G401 (cell line): ENCODE measurements around the gene CERS3. TPM values are rescaled to one million over a fixed set of nuclear protein-coding genes. Genes with fewer than 3 reads are reported as not detected.
"Not testable (repeated sequence)": the region's sequence is repeated elsewhere in the genome, so short reads cannot be mapped to it uniquely, and the experiment has no call there.

Experiments used
- DNase-seq: peaks from one replicate; pipeline ENCODE4 v3.0.0-alpha.2; 2015; ENCODE audit warnings: low spot score
- in situ Hi-C: cut with HindIII; loops from 2 replicates; pipeline ENCODE4 v1.10.0; 2016; ENCODE audit warnings: low sequenced_read_pairs, mixed read lengths
- total RNA-seq: library from RNA; depleted of rRNA; stranded (reverse); fragments of >200 nt; shearing (Covaris generic); gene quantifications from 2 replicates; pipeline ENCODE4 v1.2.3, GENCODE V29; 2014

Gene CERS3
- total RNA-seq, 1 experiment from 2014 or later = not detected

DNA sequence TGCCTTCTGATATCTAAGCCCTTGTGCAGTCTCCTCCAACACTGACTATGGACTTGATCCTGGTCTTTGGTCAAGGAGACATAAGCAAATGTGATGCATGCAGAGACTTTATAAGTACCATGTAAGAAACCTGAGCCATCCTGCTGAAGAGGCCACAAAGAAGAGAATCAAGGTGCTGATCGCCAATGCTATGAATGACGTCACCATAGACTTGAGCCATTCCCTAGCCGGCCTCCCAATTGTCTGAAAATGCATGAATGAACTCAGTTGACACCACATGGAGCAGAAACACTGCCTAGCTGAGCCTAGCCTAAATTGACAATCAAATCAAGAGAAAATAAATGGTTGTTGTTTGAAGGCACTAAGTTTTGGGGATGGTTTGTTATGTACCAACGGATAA lies 51.9 kb downstream of the CERS3 start:
- in situ Hi-C loops = no loop called here

DNA sequence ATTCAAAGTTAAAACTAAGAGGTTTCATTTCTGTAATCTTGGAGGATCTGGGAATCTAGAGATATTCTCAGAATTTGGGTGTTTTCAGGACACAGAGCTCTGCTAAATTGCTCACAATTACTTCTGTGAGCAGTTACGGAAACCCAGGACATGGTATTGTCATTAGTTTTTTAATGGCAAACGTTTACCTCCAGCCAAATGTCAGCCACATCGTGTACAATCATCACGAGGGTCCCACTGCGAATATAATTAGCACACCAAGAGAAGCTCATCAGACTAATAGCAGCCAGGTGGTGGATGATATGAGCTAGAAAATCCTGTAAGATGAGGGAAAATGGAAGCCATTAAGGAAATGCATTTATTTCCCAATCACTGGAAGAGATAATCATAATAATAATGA lies 56.0 kb downstream of the CERS3 start:
- no peak for DNase-seq
- in situ Hi-C loops = no loop called here

More for the DNA sequence above, 51.9 kb downstream of the CERS3 start:
- no peak for DNase-seq

DNA sequence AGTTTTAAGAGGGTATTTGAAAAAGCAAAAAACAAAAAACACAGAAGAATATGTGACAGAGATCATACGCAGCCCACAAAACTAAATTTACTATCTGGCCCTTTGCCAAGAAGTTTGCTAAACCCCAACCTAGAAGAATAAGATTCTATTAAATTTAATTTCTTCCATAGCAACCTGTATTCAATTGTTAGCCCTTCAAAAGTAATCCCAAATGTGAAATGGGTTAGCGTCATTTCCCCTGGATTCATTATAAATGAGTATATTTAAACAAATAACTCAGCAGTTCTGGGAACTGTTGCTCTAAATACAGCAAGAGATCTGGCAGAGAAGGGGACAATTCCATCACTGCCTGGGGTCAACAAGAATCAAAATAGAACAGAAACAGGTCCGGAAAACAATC lies 56.8 kb downstream of the CERS3 start:
- no peak for DNase-seq
- in situ Hi-C loops = no loop called here

DNA sequence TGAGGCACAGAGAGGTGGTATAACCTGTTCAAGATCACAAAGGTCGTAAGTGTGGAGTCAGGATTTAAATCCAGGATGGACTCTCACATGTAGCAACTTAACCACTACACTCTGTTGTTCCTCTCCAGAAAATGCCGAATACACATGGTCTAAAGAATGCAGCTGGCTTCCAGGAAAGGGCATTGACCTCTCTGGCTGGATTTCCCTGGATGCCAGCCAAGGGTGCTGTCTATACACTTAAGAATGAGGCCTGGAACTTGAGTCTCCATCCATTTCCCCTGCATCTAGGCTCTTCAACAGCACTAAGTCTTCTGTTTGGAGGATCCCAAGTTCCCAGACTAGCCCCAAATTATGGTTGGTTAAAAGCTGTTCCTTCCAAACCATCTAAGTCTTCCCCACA lies 60.5 kb downstream of the CERS3 start:
- DNase-seq = no peak
- in situ Hi-C loops = no loop called here

DNA sequence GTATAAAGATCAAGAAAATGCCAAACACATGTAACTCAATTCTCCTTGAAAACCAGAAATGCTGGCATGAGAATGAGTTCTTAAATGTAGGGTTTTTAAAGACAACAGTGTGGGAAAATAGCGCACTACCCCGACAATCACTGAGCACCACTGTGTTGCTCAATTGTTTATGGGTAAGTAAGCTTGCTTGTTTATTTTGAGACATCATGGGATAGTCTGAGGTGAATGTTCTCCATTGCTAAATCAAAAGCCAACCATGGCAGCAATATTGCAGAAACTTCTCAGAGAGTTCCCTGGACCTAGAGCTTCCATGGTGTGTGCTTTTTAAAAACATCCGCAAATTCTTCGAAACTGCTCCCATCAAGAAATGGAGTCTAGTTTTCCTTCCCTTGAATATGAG lies 62.7 kb downstream of the CERS3 start:
- no peak for DNase-seq
- in situ Hi-C loops = no loop called here

DNA sequence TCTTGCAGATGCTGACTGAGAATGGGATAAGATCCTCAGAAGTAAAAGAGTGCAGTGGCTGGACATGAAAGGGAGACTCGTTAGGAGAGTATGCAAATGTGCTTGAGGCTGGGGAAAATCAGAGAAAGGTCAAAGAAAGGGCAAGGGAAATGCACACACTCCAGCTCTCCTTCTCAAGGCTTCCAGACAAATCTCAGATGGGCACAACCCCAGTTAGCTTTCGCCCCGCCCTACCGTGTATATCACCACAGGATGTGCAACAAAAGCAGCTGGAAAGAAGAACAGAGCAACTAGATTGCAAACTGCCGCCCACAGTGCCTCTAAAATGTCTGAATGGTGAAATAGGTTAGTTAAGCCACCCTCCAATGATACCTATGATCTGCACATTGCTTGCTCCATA lies 63.9 kb downstream of the CERS3 start:
- in situ Hi-C loops = no loop called here
- no peak for DNase-seq

DNA sequence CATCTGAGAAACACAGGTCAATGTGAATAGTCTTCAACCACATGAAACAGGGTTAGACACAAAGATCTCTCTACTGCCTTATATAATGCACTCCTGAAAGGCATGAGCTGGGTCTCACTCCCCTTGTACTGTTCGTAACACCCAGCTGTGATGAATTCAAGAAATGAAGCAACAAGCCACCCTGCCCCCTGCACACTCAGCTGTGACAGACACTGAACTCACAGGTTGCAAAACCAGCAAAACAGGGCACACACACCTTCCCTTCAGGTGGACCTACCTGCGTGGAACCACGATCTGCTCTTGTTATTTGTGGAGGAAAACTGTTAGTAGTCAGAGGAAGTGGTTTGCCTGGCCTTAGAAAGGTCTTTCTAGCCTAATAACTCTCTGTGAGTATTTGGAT lies 64.5 kb downstream of the CERS3 start:
- in situ Hi-C loops = no loop called here
- no peak for DNase-seq

DNA sequence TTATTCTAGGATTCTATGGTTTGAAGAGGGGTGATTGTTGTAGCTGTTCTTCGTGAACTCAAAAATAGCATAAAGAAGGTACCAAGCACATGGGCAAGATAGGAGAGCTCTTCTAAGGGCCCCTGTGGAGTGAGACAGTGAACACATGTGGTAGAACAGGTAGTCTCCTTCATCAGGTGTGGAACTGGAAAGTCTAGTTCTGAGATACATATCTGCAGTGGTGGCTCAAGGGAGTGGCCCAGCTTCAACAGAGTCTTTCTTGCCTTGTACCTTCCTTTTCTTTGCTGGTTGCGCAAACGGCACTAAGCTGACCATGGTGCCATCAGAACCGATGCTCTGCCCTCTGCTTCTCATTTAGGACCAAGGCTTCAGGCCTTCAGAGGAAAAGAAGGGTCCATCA lies 65.2 kb downstream of the CERS3 start:
- in situ Hi-C loops = no loop called here
- no peak for DNase-seq

DNA sequence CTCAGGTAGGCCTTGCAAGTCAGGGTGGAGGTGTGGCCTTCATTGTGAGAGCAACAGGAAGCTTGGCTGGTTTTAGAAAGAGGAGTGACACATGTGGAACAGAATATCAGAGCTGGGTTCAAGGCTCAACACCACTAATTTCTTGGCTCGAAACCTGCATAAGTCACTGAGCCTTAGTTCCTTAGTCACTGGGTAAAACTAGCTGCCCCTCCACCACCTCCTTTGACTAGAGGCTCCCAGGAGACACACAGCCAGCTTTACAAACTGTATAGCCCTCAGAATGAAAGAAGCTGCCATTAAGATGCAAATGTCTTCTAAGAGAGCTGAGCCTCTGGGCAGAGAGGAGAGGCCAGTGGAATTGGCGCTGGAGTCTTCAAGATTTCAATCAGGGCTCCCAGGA lies 67.7 kb downstream of the CERS3 start:
- in situ Hi-C loops = no loop called here
- no peak for DNase-seq

DNA sequence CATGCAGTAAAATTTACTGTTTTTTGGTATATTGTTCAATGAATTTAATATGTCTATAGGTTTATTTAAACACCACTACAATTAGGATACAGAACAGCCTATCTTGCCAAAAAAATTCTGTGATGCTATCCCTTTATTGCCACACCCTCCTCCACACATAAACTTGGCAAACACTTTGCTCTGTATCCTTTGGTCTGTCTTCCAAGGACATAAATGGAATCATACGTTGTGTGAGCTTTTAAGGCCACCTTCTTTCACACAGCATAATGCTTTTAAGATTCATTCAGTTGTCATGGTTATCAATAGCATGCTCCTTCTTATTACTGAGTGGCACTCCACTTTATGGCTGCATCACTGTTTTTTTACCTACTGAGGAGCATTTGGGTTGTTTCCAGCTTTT lies 71.5 kb downstream of the CERS3 start:
- DNase-seq = no peak
- in situ Hi-C loops = no loop called here

DNA sequence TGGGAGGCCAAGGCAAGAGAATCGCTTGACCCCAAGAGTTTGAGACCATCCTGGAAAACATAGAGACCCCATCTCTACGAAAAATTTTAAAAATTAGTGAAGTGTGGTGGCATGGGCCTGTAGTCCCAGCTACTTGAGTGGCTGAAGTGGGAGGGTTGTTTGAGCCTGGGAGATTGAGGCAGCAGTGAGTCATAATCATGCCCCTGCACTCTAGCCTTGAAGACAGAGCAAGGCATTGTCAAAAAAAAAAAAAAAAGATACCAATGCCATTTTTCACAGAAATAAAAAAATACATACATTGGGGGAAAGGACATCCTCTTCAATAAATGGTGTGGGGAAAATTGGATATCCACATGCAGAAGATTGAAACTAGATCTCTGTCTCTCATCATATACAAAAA lies 74.6 kb downstream of the CERS3 start:
- DNase-seq = no peak
- in situ Hi-C loops = no loop called here

DNA sequence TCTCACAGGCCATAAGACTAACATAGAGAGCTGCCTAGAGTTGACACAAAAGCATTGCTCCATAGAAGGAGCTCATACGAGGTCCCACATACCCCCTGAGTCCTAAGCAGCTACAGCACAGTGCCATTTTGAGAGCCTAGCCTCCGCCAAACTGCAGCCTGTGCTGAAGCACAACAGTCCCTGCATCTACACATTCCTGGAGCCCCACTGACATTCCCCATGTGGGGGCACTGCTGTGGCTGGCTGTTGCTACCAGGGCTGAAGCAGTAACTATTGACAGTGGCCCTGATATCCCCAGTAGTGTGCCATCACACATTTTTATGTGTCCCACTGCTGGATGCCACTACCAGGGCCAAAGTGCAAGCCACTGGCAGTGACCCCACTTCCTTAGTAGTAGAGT lies 80.3 kb downstream of the CERS3 start:
- no peak for DNase-seq
- in situ Hi-C loops = no loop called here

DNA sequence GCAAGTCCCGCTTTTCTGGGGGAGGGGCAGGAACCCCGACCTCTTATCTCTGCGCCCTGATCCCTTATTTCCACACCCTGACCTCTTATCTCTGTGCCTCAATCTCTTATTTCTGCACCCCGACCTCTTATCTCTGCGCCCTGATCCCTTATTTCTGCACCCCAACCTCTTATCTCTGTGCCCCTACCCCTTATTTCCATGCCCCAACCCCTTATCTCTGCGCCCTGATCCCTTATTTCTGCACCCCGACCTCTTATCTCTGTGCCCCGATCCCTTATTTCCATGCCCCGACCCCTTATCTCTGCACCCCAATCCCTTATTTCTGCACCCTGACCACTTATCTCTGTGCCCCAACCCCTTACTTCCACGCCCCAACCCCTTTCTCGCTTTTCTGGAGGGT lies 87.7 kb downstream of the CERS3 start:
- in situ Hi-C loops = not testable (repeated sequence)

DNA sequence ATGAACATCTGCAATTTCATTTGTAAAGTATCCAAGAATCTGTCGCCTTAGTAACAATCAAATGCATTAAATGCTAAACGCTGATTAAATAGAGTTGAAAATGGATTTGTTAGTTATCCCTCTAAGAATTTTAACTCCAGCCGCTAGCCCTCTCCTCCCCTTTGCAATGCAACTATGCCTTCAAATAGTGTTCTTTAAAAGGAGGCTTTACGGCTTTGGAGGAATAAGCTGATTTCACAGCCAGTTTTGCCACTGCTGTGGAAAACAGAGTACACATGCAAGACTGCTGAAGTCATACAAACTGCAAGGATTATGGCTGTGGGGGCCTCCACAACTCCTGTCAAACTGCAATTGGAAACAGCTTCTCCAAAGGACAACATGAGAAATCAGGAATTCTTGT lies 89.2 kb downstream of the CERS3 start:
- no peak for DNase-seq
- in situ Hi-C loops = no loop called here

More for the DNA sequence above, 87.7 kb downstream of the CERS3 start:
- not testable (repeated sequence) for DNase-seq

DNA sequence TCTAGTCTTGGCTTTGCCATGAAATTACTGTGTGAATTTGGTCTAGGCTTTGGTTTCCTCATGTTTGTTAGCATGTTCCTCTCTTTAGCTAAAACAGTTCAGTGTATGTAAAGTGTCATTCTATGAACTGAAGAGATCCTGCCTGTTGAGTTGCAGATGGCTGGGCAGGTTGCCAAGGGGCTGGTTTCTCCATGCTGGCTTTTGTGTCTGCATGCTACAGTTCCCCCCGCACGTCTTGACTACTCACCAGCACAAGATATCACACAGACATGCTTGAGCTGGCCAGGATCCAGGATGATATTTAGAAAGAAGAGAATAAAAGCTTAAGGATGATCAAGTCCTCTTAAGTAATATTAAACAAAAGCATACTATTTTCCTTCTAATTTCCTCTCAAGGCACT lies 90.2 kb downstream of the CERS3 start:
- DNase-seq = peak; percentile 54
- in situ Hi-C loops = no loop called here

DNA sequence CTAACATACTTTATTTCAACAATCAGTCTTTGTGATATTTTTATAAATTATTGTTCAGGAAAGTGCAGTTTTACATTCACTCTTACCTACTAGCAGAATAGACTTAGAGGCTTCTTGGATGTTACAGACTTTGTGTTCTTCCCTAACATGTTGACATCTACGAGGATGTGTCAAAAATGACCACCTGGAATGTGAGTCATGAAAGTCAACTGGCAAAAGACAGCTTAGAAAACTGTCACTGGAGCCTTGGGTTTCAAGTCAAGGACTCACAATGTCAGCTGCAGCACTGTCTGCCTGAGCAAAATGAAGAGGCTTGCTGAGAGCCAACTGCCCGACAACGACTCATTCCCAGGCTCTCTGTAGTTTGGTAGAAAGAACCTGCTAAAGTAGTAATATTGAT lies 91.5 kb downstream of the CERS3 start:
- no peak for DNase-seq
- in situ Hi-C loops = no loop called here

DNA sequence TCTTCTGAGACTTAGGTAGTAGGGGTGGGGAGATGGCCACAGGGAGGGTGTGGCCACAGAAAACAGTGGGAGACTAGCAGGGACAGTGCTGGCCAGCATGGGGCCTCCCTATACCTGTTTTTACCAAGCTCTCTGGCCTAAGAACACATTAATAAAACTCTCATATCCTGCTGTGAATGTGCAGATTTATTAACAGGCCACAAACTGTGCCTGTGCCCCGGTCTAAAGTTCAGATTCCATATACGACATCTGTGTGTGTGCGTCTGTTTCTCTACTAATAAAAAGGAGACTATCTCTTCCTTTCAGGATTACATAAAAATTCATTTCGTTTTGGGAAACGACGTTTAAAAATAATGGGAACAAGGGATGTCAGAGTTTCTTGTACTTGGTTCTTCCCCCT lies 94.2 kb downstream of the CERS3 start:
- in situ Hi-C loops = no loop called here
- DNase-seq = no peak

DNA sequence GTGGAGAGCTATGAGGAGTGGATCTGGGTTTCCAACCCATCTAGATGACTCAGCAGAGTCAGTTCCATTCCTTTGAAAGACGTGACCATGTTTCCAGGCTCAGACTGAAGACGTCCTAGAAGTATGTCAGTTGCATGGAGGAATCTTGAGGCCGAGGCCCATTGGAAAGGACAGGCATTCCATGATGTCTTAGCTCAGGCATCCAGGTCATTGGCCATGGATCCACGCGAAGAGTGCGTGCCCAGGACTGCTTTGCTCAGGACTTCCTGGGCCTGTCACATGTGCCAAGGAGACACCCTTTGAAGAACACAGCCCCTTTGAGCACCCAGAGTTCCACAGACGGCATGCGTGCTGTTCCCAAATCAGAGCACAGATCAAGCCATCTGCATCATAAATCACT lies 94.7 kb downstream of the CERS3 start:
- in situ Hi-C loops = no loop called here
- DNase-seq = no peak

DNA sequence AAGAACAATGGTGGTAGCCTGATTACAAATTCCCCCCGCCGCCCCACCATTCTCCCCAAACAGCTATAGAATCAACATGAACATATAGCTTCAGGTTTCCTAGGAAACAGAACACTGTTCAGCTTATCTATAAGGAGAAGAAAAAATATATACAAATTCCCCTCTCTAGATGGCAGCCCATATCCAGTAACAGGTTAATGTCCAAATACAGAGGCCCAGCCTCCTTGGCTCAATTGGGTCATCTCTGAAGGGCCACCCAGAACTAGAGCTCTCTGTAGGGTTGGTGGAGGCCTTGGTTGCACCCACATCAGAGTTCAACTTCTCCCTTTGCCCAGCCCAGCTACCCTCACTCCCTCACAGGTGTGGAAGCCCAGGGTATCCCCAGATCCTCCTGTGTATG lies 95.4 kb downstream of the CERS3 start:
- no peak for DNase-seq
- in situ Hi-C loops = no loop called here

DNA sequence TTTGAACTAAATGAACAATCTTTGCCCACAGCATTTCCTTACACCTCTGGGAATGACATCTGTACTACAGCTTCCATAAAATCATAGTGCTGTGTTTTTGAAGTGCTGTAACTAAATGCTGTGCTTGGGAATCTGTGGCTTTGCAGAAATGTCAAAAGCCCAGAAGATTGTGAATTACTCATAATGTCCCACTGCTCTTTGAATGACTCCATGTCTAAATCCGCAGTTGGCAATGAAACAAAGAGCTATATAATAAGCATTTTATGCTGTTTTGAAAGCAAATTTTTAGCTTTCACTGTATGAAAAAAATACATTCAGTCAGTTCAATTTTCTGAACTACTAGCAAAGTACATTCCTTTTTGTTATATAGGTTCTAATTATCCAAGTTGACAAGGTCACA lies 98.3 kb downstream of the CERS3 start:
- DNase-seq = no peak
- in situ Hi-C loops = no loop called here

DNA sequence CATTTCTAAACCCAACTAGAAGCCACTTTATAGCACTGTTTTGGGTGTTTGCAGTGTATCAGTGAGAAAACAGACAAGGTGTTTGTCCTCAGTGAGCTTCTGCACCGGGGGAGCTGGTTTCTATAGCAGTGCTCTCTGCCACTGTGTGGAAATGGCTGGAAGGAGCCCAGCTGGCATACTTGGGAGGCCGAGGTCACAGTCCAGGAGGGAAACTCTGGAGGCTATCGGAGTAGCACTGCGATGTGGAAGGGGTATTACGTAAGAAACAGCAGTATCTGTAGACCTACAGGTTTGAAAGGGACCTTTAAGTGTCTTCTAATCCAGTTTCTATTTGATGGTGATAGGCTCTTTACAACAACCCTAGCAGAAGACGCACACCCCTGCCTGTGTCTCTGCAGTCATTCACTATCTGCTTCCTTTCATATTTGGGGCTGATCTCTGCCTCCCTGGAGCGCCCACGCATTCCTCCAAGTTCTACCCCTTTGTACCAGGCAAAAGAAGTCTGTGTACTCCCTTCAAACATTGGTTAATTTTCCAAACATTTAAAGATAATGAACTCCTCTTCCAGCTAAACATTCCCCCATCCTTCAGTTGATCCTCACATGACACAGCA lies 99.5 kb downstream of the CERS3 start:
- DNase-seq = no peak
- in situ Hi-C loops = no loop called here

DNA sequence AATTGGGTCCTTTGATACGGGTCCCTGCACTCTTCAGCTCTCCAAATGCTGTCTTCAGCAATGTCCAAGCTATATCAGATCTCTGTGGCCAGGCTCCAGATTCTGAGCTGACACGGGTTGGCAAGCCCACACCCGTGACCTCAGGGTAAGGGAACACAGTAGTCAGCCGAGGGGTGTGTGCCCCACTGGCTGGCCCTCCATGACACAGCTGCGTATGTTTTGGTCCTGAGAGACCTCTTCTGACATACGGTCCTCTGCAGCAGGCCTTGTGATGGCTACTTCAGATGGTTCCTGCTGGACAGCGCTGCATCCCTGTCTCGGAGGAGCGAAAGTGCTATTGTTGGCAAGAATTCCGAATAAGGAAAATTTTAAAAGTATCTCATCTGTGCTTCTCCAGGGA lies 101.8 kb downstream of the CERS3 start:
- DNase-seq = no peak
- in situ Hi-C loops = no loop called here
